Measurements from ENCODE around the gene PDE11A.

DNA sequence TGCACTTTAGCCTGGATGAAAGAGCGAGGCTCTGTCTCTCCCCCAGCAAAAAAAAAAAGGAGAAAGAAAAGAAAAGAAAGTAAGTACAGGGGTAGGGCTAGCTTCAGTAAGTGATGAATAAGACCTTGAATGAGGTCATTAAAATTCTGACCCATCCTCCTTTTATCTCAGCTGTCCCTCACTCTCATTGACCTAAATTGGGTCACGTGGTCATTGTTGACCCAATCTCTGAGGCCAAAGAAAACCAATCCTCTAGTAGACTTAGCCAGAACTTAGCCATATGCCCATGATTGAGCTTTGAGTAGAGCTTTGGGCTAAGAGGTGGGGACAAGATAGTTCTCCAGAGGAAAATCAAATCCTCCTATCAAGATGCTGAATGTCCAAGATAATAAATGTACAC, 149.3 kb downstream of the PDE11A start:
- TF ChIP-seq, protein P1, sequence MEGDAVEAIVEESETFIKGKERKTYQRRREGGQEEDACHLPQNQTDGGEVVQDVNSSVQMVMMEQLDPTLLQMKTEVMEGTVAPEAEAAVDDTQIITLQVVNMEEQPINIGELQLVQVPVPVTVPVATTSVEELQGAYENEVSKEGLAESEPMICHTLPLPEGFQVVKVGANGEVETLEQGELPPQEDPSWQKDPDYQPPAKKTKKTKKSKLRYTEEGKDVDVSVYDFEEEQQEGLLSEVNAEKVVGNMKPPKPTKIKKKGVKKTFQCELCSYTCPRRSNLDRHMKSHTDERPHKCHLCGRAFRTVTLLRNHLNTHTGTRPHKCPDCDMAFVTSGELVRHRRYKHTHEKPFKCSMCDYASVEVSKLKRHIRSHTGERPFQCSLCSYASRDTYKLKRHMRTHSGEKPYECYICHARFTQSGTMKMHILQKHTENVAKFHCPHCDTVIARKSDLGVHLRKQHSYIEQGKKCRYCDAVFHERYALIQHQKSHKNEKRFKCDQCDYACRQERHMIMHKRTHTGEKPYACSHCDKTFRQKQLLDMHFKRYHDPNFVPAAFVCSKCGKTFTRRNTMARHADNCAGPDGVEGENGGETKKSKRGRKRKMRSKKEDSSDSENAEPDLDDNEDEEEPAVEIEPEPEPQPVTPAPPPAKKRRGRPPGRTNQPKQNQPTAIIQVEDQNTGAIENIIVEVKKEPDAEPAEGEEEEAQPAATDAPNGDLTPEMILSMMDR (conservative IDR thresholded peaks at IDR 0.05): no peak
- no peak for TF ChIP-seq ZFX (IDR thresholded peaks at IDR 0.05)

Data from C4-2B (cell line).